Fibroblast of skin of right quadriceps (primary cell): ENCODE results near the gene AMFR.

ENCODE experiments used
- DNase-seq: peaks from one replicate; pipeline ENCODE4 v3.0.0-alpha.2; 2013

Gene AMFR

GRCh38 chr16:56345406-56346050, 79.8 kb downstream of the AMFR start:
- DNase-seq = no peak

- DNase-seq = no peak
These were observed 80.6 kb downstream of the AMFR start for GRCh38 chr16:56344518-56345405.

DNA sequence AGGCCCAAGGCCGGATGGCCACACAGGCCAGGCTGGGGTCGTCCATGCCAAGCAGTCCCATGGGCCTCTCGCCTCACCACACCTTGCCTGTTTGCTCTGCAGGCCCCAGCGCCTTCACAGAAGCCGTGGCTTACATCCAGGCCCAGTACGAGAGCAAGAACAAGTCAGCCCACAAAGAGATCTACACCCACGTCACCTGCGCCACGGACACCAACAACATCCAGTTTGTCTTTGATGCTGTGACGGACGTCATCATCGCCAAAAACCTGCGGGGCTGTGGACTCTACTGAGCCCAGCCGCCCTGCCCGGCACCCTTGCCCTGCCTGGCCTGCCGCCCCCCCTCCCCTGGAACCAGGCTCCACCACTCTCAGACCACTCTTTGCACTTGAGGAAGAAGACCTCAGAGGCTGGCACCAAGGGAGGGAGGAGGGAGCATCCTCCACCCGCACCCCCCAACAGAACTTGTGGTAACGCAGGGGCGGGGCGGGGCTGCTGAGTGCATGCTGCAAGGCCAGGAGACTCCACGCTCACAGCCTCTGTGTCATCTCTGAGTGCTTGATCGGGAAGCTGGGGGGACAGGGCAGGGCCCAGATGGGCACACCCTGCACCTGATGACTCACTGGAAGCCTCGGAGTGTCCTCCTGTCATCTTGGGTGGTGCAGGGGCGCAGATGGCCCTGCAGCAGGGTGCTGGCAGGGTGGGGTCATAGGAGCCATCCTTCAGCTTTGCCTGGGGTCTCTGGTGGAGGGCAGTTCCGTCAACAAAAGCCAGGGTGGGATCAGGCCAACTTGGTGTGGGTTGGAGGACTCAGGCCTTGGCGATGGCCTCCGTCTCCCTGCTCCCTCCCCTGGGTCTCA, 81.5 kb downstream of the AMFR start:
- DNase-seq = no peak

- DNase-seq = no peak
These were observed 83.5 kb downstream of the AMFR start for GRCh38 chr16:56341656-56342399.

DNA sequence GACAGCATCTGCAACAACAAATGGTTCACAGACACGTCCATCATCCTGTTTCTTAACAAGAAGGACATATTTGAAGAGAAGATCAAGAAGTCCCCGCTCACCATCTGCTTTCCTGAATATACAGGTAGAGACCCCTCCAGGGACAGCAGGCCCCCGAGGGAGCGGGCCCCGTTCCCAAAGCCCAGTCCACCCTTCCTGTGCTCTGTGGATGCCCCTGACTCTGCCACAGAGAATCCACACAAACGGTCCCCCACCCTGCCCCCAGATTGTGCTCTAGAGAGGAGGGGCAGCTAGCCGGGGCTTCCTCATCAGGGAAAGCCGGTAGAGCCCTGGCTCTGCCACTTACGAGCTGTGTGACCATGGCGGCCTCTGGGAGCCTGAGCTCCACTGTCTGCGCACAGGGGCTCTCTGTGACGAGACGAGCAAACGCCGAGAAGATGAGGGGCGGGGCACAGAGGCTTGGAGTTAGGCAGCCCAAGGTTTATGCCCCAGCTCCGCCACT, 84.4 kb downstream of the AMFR start:
- no peak for DNase-seq

- DNase-seq = no peak
These were observed 84.9 kb downstream of the AMFR start for GRCh38 chr16:56340416-56340815.

- no peak for DNase-seq
These were observed 85.7 kb downstream of the AMFR start for GRCh38 chr16:56339431-56340195.

DNA sequence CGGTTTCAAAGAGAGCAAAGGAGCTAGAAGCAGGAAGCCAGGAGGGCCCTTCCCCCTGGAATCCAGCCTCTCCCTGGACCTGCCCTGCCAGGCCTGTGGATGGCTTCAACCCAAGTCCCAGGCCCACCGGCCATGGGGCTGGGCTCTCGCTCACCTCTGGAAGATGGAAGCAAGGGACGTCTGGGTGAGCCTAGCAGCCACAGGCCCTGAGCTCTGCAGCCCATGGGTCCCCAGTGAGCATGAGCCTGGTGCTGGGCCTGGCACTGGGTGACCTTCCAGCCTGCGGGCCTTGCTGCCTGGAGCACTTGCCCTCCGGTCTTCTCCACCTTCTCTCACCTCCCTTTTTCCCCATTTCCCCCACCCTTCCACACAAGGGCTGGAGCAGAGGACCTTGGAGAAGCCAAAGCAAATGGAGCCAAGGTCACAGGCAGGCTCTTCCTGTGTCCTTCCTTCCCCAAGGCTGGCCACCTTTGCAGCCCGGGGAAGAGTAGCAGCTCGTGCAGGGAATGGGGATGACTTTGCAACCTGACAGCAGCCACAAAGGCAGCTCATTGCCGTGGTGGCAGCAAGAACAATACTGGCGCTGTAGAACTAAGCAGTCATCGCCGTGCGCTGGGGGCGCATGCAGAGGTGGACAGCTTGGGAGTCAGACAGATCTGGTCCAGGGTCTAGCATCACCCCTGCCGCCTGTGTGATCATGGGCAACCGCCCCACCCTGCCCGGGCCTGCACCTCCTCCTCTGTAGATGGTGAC, 86.6 kb downstream of the AMFR start:
- DNase-seq = no peak

GRCh38 chr16:56337858-56338325, 87.5 kb downstream of the AMFR start:
- no peak for DNase-seq

DNA sequence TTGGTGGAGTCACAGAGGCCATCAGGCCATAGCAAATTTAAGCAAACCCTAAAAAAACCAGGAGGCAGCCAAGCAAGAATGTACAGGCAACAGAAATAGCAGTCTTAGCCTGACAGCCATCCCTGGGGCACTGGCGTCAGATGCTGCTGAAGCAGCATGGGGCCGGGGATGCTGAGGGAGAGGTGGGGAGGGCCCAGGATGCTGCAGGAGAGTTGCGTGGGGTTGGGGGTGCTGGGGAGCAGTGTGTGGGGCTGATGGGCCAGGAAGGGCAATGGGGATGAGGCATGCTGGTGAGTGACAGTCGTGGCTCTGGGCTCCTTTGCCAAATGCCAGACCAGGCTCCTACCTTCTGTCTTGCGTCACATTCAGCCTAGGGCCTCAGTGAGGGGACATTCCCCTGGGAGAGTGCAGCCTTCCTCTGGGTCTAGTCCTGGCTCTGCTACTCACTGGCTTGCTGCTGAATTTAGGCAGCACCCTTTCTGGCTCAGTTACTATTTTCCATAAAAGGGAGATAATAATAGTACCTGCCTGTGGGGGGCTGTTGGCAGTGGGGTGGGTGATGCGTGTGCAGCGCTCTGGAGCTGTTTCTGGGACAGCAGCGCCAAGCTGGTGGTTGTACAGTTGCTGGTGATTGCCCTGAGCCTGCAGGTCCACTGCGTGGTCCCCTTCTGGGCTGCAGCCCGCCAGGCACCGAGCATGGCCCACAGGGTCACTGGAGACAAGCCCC, 88.1 kb downstream of the AMFR start:
- no peak for DNase-seq

- DNase-seq = no peak
These were observed 88.6 kb downstream of the AMFR start for GRCh38 chr16:56336711-56337110.

DNA sequence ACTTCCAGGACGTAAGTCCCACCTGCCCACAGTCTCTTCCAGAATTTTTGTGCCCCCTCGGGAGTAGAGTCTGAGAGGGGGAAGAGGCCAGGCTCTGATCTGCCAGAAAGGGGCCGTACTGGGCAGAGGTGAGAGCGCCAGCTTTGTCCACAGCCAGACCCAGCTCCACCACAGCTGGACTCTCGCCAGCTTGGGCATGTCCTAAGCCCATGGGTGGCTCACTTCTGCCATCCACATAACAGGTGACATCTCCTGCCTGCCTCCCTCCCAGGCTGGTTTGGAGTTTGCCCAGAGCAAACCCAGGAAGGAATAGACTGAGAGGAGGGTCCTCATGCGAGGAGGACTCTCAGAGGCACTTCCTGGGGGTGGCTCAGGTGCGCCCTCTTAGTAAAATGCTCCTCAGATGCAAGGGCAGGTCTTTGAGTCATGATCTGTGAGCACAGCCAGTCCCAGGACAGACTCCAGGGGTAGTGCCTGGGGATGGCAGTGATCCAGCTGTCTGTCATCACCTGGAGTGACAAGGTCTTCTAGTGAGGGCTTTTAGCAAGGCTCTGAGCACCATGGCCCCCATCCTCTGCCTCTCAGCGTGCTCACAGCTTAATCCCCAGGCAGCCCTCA, 89.2 kb downstream of the AMFR start:
- no peak for DNase-seq

- no peak for DNase-seq
These were observed 90.6 kb downstream of the AMFR start for GRCh38 chr16:56334761-56335160.

DNA sequence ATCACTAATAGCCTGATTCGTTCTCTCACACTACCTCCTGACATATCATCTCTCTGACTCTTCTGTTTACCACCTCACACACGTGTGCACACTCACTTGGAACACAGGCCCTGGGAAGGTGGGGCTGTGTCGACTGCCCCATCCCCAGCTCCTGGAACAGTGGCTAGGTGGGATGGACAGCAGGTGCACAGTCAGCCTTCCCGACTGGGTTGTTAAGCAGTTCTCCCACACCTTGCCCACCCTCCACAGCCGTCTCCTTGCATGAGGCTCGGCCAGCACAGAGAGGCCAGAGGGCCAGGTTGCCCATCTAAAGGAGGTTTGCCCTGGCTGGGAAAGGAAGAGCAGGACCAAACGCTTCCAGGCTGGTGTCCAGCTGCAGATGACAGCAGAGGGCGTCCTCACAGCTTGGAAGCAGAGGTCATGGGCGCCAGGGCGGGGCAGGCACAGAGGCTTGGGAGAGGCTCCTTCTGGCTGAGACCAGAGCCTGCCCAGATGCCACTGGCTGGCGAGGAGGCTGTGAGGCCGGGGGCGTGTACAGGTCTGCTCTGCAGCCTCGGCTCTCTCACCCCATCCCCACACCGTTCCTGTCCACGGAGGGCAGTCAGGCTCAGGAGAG, 92.8 kb downstream of the AMFR start:
- peak; percentile 25 for DNase-seq

DNA sequence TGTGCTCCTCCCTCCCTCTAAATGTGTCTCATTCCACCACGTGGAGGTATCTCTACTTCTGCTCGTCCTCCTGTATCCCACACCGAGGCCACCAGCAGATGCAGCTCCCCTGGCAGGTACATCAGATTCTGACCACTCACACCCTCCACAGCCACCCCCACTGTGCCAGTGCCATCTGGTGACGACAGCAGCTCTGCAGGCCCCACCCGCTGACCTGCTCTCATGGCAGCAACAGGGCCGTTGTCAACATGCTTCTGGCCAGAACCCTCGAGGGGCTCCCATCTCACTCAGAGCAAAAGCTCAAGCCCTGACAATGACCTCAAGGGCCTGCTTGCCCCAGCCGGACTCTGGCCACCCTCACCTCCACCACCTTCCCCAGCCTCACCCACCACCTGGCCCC, 93.4 kb downstream of the AMFR start:
- no peak for DNase-seq

GRCh38 chr16:56331399-56331798, 93.9 kb downstream of the AMFR start:
- no peak for DNase-seq

DNA sequence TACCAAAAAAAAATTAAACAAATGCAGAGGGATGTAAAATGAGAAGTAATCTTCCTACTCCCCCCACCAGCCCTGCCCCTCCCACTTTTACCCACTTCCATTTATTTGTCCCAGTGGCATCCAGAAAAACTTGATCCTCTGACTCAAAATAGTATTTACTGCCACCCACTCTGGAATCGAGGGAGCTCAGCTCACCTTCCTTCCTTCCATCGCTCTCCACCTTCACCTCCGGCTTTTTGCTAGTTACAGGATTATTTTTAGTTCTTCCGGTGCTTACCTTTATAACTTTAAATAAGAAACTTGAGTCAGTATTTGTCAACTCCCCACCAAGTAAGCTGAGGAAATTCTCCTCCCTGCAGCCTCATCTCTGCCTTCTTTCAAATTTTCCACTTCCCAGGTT, 94.9 kb downstream of the AMFR start:
- DNase-seq = no peak

DNA sequence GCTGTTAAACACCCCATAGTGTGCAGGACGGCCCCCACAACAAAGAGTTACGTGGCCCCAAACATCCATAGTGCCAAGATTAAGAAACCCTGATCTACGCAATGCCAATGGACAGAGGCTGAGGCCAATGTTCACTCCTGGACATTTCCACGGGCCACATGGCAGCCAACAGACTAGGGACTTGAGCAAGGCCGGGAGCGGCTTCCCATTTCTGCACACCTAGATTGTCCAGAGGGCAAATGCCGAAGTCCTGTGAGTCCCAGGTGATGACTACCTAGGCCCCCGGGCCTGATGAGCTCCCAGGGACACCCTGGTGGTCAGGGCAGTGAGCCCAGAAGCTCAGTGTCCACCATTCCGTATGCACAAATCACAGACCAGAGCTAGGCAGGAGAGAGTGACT, 95.5 kb downstream of the AMFR start:
- DNase-seq = no peak
